GM23248 (cell line): Measurements from ENCODE around the gene KLHL2.
"Not testable (repeated sequence)": the region's sequence is repeated elsewhere in the genome, so short reads cannot be mapped to it uniquely, and the experiment has no call there.

Source experiments
- EZH2 ChIP-seq: fragments of 200-600 bp; sonication (generic); IDR thresholded peaks from 2 replicates; pipeline ENCODE4 v1.6.1; 2018; ENCODE audit warnings: antibody characterized with exemption, mild to moderate bottlenecking; ENCODE audit not compliant: insufficient read depth, poor library complexity, severe bottlenecking
- EZH2phosphoT487 ChIP-seq: fragments of 200-600 bp; sonication (generic); IDR thresholded peaks from 2 replicates; pipeline ENCODE4 v1.6.1; 2018; ENCODE audit warnings: antibody characterized with exemption, moderate library complexity, mild to moderate bottlenecking, low read depth; ENCODE audit not compliant: insufficient read depth

- not testable (repeated sequence) for TF ChIP-seq EZH2, EZH2phosphoT487
Observed at GRCh38 chr4:165232623-165233433, 25.5 kb downstream of the KLHL2 start.
